BLaER1 treated with 17β-estradiol and CSF1 and Interleukin-3, amounts not matched to agents 10 nM and 100 nM (cell line): ENCODE data around the gene PPP1R14D.

Source experiments
- H3K27ac ChIP-seq, 11 experiments: shearing (Covaris generic); formaldehyde crosslinking; 2 replicates each; pipeline ENCODE4 v1.8.1; 2022
- H3K27me3 ChIP-seq, 11 experiments: shearing (Covaris generic); formaldehyde crosslinking; 2 replicates each; pipeline ENCODE4 v1.8.1; 2022
- H3K36me3 ChIP-seq, 11 experiments: shearing (Covaris generic); formaldehyde crosslinking; 2 replicates each; pipeline ENCODE4 v1.8.1; 2022
- H3K4me1 ChIP-seq, 10 experiments: shearing (Covaris generic); formaldehyde crosslinking; 2 replicates each; pipeline ENCODE4 v1.8.1; 2022
- H3K4me2 ChIP-seq, 11 experiments: shearing (Covaris generic); formaldehyde crosslinking; 2 replicates each; pipeline ENCODE4 v1.8.1; 2022
- H3K4me3 ChIP-seq, 10 experiments: shearing (Covaris generic); formaldehyde crosslinking; 2 replicates each; pipeline ENCODE4 v1.8.1; 2022
- H3K9ac ChIP-seq, 11 experiments: shearing (Covaris generic); formaldehyde crosslinking; 2 replicates each; pipeline ENCODE4 v1.8.1; 2022
- H3K9me3 ChIP-seq, 11 experiments: shearing (Covaris generic); formaldehyde crosslinking; replicated peaks in 1 of 11; 2 replicates each; pipeline ENCODE4 v1.8.1; 2022
- H4K20me1 ChIP-seq, 11 experiments: shearing (Covaris generic); formaldehyde crosslinking; 2 replicates each; pipeline ENCODE4 v1.8.1; 2022
- Cebpa-rat ChIP-seq, 11 experiments: shearing (Covaris generic); IDR thresholded peaks; 2 replicates each; pipeline ENCODE4 v1.8.1; 2022

The PPP1R14D gene

DNA sequence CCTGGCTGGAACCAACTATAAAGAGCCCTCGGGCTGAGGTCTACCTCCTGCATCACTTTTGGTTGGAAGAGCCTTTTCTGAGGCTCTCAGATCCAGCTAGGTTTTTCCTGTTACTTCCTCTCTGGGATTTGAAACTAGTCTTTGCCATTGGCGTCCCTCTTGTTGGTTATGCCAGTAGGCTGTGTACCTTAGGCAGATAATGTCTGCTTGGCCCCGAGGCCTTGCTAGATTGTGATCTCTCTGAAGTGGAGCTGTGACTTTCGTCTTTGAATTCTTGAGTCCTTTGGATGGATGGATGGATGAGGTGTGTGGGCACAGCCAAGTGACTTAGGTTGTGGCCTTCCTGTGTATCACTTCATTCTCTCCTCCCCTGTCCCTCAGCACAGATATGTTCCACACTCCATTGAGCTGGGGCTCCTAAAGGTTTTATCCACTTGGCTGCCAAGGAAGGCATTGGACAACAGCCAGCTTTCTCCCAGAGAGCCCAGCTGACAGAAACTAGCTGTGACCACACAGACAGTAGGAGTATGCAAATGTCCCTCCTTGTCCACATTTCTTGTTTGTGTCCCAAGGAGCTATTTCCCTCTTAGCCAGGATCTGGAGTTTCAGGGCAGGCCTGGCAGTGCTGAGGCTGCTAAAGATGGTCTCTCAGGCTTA lies 13.3 kb downstream of the PPP1R14D start:
- no peak overlapping the region for H3K9ac ChIP-seq
- peaks cover 22 to 50% (median 40%) of the 10 kb centered on the region in 11 experiments for H3K36me3 ChIP-seq
- no peak overlapping the region for H3K4me3 ChIP-seq
- no peaks in the 10 kb centered on the region; a peak in 1 of 22 replicates for H4K20me1 ChIP-seq
- no peak overlapping the region for H3K27ac ChIP-seq
- no peak for TF ChIP-seq Cebpa-rat (IDR thresholded peaks at IDR 0.05)
- H3K4me1 ChIP-seq, result peaks cover 0 to 12% (median 0%) of the 10 kb centered on the region in 10 experiments; a peak in 2 of 20 replicates
- no peaks in the 10 kb centered on the region for H3K27me3 ChIP-seq
- peak overlapping the region in 1 of 11 experiments; percentile 18; a peak in 1 of 22 replicates for H3K4me2 ChIP-seq
- H3K9me3 ChIP-seq, result no peaks in the 10 kb centered on the region

DNA sequence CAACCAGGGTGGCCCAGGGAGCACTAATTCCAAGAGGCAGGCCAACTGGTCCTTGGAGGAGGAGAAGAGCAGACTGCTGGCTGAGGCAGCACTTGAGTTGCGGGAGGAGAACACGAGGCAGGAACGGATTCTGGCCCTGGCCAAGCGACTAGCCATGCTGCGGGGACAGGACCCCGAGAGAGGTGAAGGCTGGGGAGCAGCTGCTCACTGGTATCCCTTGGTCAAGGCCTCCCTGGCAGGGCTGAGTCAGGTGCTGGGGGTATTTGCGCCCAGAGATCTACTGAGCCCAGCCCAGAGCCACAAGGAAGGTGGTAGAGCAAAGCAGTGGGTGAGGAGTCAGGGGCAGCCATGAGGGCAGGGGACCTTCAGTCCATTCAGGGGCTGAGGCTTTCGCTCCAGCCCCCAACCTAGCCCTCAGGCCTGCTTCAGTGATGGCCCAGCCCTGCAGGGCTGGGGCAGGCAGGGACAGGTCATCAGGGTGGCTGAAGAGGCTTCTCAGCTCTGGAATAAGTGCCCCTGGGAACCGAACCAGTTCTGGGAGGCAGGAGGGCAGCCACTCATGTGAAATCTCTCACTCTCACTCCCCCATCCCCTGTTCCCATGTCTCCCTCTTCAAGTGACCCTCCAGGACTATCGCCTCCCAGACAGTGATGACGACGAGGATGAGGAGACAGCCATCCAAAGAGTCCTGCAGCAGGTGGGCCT lies 15.6 kb downstream of the PPP1R14D start:
- Histone ChIP-seq H3K36me3 (peaks cover 26 to 56% (median 49%) of the 10 kb centered on the region in 11 experiments), H3K9me3 (no peaks in the 10 kb centered on the region), H3K27me3 (no peaks in the 10 kb centered on the region), H4K20me1 (peaks cover 0 to 9% (median 0%) of the 10 kb centered on the region in 11 experiments; a peak in 4 of 22 replicates), H3K4me1 (peaks cover 10 to 26% (median 17%) of the 10 kb centered on the region in 10 experiments), H3K9ac (no peak overlapping the region), H3K27ac (no peak overlapping the region), H3K4me2 (no peak overlapping the region), H3K4me3 (no peak overlapping the region)
- TF ChIP-seq Cebpa-rat (IDR thresholded peaks at IDR 0.05), result no peak

DNA sequence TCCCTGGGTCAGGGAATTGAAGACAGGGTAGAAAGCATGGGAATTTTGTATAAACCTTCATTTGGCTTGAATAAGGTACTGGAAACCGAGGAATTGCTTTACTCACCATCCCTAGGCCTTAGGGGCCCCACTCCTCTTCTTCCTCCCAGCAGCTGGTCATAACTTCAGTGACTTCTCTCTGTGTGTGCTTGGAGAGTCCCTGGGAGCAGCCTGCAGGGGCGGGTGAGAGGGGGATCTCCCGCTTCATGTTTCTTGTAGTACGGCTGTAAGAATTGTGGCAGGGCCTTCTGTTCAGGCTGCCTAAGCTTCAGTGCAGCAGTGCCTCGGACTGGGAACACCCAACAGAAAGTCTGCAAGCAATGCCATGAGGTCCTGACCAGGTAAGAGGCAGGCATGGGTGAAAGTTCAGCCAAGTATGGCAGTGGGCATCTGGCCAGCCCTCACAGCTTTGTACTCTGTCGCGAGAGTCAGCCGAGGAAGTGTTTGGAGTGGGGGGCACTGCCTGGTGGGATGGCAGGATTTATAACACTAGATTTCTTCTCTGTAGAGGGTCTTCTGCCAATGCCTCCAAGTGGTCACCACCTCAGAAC lies 19.6 kb downstream of the PPP1R14D start:
- no peak overlapping the region for H3K4me3 ChIP-seq

DNA sequence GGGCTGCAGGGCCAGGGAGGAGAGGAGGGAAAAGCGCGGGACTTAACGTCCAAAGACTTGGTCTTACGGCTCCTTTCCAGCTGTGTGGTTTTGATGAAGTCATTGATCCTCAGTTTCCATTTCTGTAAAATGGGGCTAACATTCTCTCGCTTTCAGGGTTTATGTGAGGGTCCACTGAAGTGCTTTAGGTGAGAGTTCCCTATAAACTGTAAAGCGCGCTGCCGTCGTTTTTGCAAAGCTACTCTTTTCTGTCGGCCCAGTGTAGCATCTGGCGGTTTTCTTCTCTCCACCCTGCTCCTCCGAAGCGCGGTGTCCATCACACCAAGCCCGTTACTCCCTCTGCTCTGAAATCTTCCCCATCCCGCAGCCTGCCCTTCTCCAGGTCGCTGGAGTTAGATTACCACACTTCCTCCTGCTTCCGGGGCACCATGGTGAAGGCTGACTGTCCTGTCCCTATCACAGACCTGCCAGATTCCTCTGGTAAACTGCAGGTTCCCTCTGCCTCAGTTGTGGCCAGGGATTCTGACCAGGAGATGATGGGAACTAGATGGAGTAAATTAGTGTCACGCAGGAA lies 20.5 kb downstream of the PPP1R14D start:
- peaks cover 10 to 43% (median 31%) of the 10 kb centered on the region in 11 experiments; a peak in 20 of 22 replicates for H3K36me3 ChIP-seq
- peak overlapping the region; percentile 65 to 98 (median 93) for H3K9ac ChIP-seq
- H3K4me1 ChIP-seq, result peaks cover 27 to 46% (median 36%) of the 10 kb centered on the region in 10 experiments
- H3K27me3 ChIP-seq, result no peaks in the 10 kb centered on the region
- peak overlapping the region in 7 of 11 experiments; percentile 59 to 98 (median 94); a peak in 12 of 22 replicates for H3K27ac ChIP-seq
- peaks cover 0 to 11% (median 0%) of the 10 kb centered on the region in 11 experiments; a peak in 4 of 22 replicates for H4K20me1 ChIP-seq
- peak overlapping the region; percentile 76 to 89 (median 79) for H3K4me3 ChIP-seq
- peak overlapping the region; percentile 74 to 95 (median 90) for H3K4me2 ChIP-seq
- TF ChIP-seq Cebpa-rat (IDR thresholded peaks at IDR 0.05), result no peak
- no peaks in the 10 kb centered on the region for H3K9me3 ChIP-seq

More for the DNA sequence above, 19.6 kb downstream of the PPP1R14D start:
- H3K9ac ChIP-seq, result peak overlapping the region in 6 of 11 experiments; percentile 22 to 98 (median 92); a peak in 5 of 22 replicates
- no peaks in the 10 kb centered on the region for H3K27me3 ChIP-seq
- peaks cover 27 to 46% (median 36%) of the 10 kb centered on the region in 10 experiments for H3K4me1 ChIP-seq
- H3K9me3 ChIP-seq, result no peaks in the 10 kb centered on the region
- TF ChIP-seq Cebpa-rat (IDR thresholded peaks at IDR 0.05), result no peak
- H3K36me3 ChIP-seq, result peaks cover 17 to 43% (median 39%) of the 10 kb centered on the region in 11 experiments; a peak in 21 of 22 replicates
- peaks cover 0 to 11% (median 0%) of the 10 kb centered on the region in 11 experiments; a peak in 5 of 22 replicates for H4K20me1 ChIP-seq
- no peak overlapping the region for H3K27ac ChIP-seq
- H3K4me2 ChIP-seq, result peak overlapping the region; percentile 74 to 95 (median 90); a peak in 21 of 22 replicates

DNA sequence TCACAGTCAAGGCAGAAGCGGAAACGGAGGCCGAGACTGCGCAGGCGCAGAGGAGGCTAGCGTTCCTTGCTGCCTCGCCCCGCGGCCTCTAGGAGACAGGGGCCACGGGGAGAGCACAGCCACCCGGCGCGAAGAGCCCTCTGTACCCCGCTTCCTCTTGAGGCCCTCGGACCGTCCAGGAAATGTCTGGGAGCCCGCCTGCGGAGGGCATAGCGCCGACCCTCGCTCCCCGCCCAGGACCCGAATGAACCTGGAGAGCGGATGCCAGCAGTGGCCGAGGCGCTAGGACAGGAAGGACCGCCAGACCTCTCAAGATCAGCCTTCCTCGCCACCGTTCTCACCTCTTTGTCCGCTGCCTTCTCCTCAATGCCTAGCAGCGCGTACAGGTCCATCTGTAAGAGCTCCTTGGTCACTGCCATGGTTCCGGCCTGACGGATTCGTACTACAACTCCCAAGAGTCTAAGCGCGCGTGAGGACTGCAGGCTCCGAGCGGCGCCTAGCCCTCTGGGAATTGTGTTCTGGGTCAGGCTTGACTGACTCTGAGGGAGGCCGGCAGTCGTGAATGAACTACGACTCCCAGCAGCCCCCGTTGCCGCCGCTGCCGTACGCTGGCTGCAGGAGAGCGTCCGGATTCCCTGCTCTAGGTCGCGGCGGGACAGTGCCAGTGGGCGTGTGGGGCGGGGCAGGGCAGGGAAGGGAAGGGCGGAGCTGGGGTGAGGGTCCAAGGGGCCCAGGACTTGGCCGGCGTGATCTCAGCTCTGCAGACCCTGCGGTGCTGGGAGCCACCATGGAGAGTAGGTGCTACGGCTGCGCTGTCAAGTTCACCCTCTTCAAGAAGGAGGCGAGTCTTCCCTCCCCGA lies 21.2 kb downstream of the PPP1R14D start, which contains the start of the genes DNAJC17 and ZFYVE19:
TSS of gene DNAJC17 (minus strand) at position 446 of the 860 bp plus-strand sequence. CDS start at position 419, 27 bp downstream.
TSS of gene ZFYVE19 (plus strand) at position 62 of the 860 bp plus-strand sequence. CDS start at position 563, 501 bp downstream.
- H3K4me2 ChIP-seq, result peak within 1 kb of the TSS; percentile 74 to 95 (median 90)
- H3K4me1 ChIP-seq, result peaks cover 27 to 46% (median 36%) of the 10 kb centered on the region in 10 experiments
- H3K27ac ChIP-seq, result peak within 1 kb of the TSS; percentile 84 to 98 (median 94)
- H3K27me3 ChIP-seq, result no peaks in the 10 kb centered on the region
- peaks cover 0 to 11% (median 0%) of the 10 kb centered on the region in 11 experiments; a peak in 6 of 22 replicates for H4K20me1 ChIP-seq
- no peaks in the 10 kb centered on the region for H3K9me3 ChIP-seq
- H3K36me3 ChIP-seq, result peaks cover 10 to 44% (median 29%) of the 10 kb centered on the region in 11 experiments; a peak in 21 of 22 replicates
- TF ChIP-seq Cebpa-rat (IDR thresholded peaks at IDR 0.05), result no peak
- H3K4me3 ChIP-seq, result peak within 1 kb of the TSS; percentile 76 to 89 (median 79)
- peak within 1 kb of the TSS; percentile 85 to 98 (median 93) for H3K9ac ChIP-seq

- H3K9ac ChIP-seq, result peak overlapping the region; percentile 85 to 98 (median 93)
- TF ChIP-seq Cebpa-rat (IDR thresholded peaks at IDR 0.05), result no peak
- peaks cover 27 to 46% (median 36%) of the 10 kb centered on the region in 10 experiments for H3K4me1 ChIP-seq
- peak overlapping the region; percentile 76 to 89 (median 79) for H3K4me3 ChIP-seq
- H3K27ac ChIP-seq, result peak overlapping the region; percentile 84 to 98 (median 94); a peak in 21 of 22 replicates
- peaks cover 10 to 45% (median 29%) of the 10 kb centered on the region in 11 experiments; a peak in 21 of 22 replicates for H3K36me3 ChIP-seq
- peaks cover 0 to 11% (median 0%) of the 10 kb centered on the region in 11 experiments; a peak in 7 of 22 replicates for H4K20me1 ChIP-seq
- no peaks in the 10 kb centered on the region for H3K27me3 ChIP-seq
- H3K9me3 ChIP-seq, result no peaks in the 10 kb centered on the region
- peak overlapping the region; percentile 74 to 95 (median 90) for H3K4me2 ChIP-seq
Observed at GRCh38 chr15:40806672-40807027, 21.9 kb downstream of the PPP1R14D start.

GRCh38 chr15:40803688-40804087 lies 24.8 kb downstream of the PPP1R14D start:
- peaks cover 26 to 45% (median 31%) of the 10 kb centered on the region in 10 experiments for H3K4me1 ChIP-seq
- H3K9ac ChIP-seq, result no peak overlapping the region
- no peaks in the 10 kb centered on the region for H3K9me3 ChIP-seq
- H4K20me1 ChIP-seq, result peaks cover 0 to 15% (median 6%) of the 10 kb centered on the region in 11 experiments; a peak in 7 of 22 replicates
- no peak overlapping the region for H3K4me2 ChIP-seq
- no peak overlapping the region for H3K27ac ChIP-seq
- H3K27me3 ChIP-seq, result no peaks in the 10 kb centered on the region
- H3K4me3 ChIP-seq, result no peak overlapping the region
- TF ChIP-seq Cebpa-rat (IDR thresholded peaks at IDR 0.05), result no peak
- peaks cover 2 to 43% (median 14%) of the 10 kb centered on the region in 11 experiments; a peak in 17 of 22 replicates for H3K36me3 ChIP-seq
